Measurements from ENCODE around the gene GALT.

GALT gene

GRCh38 chr9:34686231-34686630 is 39.8 kb downstream of the GALT start:
- DNase-seq, result no peak

DNA sequence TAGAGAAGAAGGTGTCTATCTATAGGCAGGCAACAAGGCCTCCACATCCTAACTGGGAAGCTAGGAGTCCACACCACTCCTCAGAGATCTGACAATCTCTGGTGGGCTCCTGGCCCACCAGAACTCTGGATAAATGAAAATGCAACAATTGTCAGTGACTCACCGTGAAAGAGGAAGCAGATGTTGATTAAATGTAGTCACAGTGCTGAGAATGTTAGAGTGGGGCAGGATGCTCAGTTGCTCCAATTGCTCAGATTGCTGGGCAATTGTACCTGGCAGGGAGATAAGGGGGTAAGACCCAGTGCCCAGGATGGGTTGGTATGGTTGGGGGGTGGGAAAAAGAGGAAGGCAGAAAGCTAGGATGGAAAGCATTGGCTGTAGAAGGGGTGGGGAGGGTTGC is 40.3 kb downstream of the GALT start:
- DNase-seq, result no peak

- no peak for DNase-seq
Measured at GRCh38 chr9:34687276-34688030, 41.0 kb downstream of the GALT start.

GRCh38 chr9:34688329-34689115 is 42.0 kb downstream of the GALT start:
- DNase-seq, result no peak

DNA sequence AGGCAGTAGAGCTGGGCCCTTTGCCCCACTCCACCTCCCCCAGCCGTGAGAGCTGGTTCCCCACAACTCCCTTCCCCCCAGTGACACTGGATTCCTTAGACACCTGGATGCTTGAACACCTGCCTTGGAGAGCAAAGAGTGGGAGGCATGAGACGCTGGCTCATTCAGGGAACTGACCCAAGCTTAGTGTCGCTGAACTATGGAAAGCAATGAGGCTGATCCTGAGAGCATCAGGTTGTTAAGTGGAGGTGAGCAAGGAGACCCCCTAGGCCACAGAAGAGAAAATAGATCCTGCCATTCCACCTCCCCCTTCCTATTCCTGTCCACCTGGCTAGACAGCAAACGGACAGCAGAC is 42.6 kb downstream of the GALT start:
- DNase-seq, result no peak

DNA sequence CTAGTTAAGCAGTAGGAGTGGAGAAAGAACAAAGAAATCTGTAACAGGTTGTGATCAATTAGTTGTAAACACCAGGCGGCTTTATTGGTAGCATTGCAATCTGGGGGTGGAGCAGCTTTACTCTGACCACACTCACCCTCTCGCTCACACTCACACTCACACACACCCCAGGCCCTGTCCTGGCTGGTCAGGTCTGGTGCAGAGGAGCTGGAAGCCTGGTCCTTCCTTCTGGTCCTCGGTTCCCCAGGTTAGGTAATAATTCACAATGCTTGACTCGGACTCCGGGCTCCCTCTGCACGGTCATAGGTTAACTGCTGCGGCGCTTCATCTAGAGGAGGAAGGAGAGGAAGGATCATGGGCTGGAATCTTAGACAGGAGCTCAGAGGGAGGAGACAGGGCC is 43.0 kb downstream of the GALT start:
- DNase-seq, result no peak

GRCh38 chr9:34690983-34691935 is 44.8 kb downstream of the GALT start, which contains the start of gene CCL19:
CCL19 (minus strand) TSS chr9:34691276; CDS start chr9:34691139, 137 bp downstream.
- DNase-seq, result no peak

- DNase-seq, result no peak
Measured at GRCh38 chr9:34691936-34692315, 45.5 kb downstream of the GALT start.

DNA sequence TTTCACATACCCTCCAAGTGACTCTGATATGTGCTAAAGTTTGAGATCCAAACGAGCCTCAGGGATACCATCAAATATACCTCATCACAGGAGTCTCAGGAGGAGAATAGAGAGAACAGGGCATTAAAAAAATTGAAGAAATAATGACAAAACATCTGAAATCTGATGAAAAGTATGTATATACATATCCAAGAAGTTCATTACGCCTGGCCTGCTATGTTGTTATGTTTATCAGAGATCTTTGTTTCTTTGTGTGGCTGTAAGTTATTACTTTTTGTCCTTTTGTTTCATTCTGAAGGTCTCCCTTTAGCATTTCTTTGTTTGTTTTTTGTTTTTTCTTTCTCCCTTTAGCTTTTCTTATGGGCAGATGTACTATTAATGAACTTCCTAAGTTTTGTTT is 47.1 kb downstream of the GALT start:
- no peak for DNase-seq

DNA sequence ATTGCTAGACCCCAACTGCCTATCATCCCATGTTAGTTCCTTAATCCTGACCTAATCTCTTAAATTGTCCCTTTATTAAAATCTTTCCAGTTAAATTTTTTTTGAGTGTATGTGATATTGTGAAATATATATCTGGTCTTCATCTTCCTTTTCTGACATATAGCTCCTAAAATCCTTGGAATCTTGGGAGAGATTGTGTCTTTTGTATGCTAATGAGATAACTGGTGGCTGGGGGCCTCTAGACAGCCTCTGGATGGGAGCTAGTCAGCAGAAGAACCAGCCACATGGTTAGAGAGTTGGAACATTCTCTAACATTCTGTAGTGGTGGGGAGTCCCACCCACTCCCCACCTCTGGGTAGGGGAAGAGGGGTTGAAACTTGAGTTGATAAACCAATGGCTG is 48.3 kb downstream of the GALT start:
- DNase-seq, result no peak
